ENCODE data around the gene HCFC2.

GRCh38 chr12:104054681-104055346 lies 9.5 kb upstream of the HCFC2 start:
- TF ChIP-seq POLR2A (IDR thresholded peaks at IDR 0.05) = no peak
- TF ChIP-seq CTCF (IDR thresholded peaks at IDR 0.05) = no peak
- TF ChIP-seq POLR2AphosphoS5 (IDR thresholded peaks at IDR 0.05) = no peak
